Measurements from ENCODE around the gene DSG4.
"Not testable (repeated sequence)": the region's sequence is repeated elsewhere in the genome, so short reads cannot be mapped to it uniquely, and the experiment has no call there.

Gene DSG4, protein sequence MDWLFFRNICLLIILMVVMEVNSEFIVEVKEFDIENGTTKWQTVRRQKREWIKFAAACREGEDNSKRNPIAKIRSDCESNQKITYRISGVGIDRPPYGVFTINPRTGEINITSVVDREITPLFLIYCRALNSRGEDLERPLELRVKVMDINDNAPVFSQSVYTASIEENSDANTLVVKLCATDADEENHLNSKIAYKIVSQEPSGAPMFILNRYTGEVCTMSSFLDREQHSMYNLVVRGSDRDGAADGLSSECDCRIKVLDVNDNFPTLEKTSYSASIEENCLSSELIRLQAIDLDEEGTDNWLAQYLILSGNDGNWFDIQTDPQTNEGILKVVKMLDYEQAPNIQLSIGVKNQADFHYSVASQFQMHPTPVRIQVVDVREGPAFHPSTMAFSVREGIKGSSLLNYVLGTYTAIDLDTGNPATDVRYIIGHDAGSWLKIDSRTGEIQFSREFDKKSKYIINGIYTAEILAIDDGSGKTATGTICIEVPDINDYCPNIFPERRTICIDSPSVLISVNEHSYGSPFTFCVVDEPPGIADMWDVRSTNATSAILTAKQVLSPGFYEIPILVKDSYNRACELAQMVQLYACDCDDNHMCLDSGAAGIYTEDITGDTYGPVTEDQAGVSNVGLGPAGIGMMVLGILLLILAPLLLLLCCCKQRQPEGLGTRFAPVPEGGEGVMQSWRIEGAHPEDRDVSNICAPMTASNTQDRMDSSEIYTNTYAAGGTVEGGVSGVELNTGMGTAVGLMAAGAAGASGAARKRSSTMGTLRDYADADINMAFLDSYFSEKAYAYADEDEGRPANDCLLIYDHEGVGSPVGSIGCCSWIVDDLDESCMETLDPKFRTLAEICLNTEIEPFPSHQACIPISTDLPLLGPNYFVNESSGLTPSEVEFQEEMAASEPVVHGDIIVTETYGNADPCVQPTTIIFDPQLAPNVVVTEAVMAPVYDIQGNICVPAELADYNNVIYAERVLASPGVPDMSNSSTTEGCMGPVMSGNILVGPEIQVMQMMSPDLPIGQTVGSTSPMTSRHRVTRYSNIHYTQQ

DNA sequence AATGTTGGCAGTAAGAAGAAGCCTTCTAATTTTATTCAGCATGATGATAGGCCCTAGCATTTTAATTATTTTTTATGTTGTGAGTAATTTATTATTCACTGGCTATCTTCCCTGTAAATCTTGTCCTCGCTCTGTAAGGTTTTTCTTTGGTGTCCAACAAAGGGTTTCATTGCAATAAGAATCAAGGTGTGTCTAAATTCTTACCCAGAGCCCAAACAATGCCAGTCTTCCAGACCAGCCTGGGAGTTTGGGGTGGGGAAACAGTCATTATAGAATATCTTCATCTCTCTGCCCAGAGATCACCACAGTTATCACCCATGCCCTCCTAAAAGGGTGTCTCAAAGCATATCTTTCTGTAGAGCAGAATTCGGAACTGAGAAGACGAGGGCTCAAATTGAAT, at the start of gene DSG4:
Gene DSG4 (plus strand): TSS at position 301 of the 400 bp plus-strand sequence. CDS start 135 bp downstream, outside the sequence.
- DNase-seq: no peak

DNA sequence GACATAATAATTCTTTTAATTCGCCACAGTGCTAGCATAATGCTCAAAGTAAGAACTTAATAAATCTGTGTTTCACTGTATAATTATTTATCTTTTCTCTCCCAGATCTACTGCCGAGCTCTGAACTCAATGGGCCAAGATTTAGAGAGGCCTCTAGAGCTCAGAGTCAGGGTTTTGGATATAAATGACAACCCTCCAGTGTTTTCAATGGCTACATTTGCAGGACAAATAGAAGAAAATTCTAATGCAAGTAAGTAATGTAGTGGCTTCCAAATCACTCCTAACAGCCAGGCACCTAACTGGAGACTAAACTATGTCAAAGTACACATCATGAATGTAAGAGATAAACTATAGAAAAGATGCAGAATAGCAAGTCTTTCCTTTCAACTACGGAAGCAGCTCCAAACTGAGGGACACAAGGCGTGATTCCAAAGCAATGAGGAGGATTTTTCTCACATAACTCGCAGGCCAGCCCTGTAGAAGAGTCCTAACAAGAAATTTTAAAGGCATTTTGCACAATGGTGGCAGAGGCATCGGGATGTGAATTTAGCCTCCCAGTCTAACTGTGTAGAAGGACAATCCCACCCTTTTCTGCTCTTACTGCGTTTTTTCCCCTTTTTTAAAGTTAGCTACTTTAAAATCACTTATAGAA, 46.7 kb upstream of the DSG4 start:
- DNase-seq: no peak

DNA sequence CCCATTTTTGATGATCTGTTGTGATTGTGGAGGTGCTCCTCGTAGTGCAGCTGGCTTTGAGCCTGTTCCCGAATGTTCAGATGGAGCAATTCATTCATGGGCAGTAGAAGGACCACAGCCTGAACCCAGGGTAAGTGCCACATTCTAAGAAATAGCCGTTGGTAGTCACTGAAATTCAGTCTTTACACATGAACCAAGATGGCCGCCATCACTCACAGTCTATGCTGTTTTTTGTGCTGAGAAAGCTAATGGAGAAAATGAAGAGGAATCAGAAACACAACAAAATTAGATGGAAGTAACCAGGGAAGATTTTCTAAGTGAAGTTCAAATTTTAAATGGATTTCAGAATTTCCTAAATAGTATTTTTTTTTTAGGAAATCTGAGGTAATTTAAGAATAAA, 33.1 kb upstream of the DSG4 start:
- no peak for DNase-seq

DNA sequence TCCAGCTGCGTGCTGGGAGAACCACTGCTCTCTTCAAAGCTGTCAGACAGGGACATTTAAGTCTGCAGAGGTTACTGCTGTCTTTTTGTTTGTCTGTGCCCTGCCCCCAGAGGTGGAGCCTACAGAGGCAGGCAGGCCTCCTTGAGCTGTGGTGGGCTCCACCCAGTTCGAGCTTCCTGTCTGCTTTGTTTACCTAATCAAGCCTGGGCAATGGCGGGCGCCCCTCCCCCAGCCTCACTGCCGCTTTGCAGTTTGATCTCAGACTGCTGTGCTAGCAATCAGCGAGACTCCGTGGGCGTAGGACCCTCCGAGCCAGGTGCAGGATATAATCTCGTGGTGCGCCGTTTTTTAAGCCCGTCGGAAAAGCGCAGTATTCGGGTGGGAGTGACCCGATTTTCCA, 23.2 kb upstream of the DSG4 start:
- DNase-seq: not testable (repeated sequence)

DNA sequence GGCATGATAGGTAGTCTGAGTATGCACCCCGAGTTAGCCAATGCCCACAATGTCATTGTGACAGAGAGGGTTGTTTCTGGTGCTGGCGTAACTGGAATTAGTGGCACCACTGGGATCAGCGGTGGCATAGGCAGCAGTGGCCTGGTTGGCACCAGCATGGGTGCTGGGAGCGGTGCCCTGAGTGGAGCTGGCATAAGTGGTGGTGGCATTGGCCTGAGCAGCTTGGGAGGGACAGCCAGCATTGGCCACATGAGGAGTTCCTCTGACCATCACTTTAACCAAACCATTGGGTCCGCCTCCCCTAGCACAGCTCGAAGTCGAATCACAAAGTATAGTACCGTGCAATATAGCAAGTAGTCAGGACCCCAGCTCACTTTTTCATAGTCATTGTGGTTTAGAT, 21.6 kb upstream of the DSG4 start:
- no peak for DNase-seq

GRCh38 chr18:31356025-31356424, 20.6 kb upstream of the DSG4 start:
- no peak for DNase-seq

- no peak for DNase-seq
Measured at GRCh38 chr18:31364190-31364589, 12.4 kb upstream of the DSG4 start.

DNA sequence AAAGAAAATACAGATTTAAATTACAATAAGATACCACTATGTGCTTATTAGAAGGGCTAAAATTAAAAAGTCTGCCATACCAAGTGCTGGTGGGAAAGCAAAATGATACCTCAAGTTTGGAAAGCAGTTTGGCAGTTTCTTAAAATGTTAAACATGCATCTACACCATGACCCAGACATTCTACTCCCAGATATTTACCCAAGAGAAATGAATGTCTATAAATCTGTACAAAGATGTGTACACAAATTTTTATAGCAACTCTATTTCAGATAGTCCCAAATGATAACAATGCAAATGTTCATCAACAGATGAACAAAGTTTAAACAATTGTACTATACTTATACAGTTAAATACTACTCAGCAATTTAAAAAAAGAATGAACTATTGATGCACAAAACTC, 7.1 kb upstream of the DSG4 start:
- no peak for DNase-seq

GRCh38 chr18:31371989-31372388, 4.6 kb upstream of the DSG4 start:
- DNase-seq: no peak

- DNase-seq: no peak
Measured at GRCh38 chr18:31373641-31374040, 2.9 kb upstream of the DSG4 start.

GRCh38 chr18:31380912-31381311, 4.3 kb downstream of the DSG4 start:
- DNase-seq: no peak

DNA sequence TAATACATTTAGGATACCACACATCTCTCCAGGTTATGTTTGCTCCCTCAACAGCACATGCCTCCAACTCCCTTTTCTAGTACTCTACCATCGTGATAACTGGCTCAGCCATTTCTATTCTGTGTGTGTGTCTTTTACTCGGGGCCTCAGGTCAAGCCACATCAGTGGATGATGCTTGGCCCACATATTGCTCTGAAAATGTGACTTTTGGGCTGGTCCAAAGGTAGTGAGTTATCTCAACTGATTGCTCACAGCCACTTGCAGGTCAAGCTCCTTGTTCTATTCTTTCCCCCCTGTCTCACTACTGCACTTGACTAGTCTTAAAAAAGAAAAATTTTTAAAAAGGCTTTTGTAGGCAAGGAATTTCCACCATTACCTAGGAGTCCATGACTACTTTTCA, 5.5 kb downstream of the DSG4 start:
- no peak for DNase-seq

DNA sequence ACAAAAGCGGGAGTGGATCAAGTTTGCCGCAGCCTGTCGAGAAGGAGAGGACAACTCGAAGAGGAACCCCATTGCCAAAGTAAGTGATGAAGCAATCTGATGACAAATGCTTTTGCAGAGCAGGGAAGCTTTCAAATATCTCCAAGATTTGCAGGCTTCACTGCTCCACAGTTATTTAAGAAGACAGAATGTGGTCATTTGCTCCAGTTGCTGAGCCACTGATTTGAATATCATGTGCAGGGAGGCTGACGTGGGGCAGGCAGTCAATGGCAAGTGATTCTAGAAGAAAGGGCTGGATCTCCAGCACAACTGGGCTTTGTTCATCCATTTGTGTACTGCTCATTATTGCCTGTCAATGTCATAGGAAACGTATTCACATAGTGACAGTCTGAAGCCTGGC, 10.2 kb downstream of the DSG4 start:
- DNase-seq: no peak

DNA sequence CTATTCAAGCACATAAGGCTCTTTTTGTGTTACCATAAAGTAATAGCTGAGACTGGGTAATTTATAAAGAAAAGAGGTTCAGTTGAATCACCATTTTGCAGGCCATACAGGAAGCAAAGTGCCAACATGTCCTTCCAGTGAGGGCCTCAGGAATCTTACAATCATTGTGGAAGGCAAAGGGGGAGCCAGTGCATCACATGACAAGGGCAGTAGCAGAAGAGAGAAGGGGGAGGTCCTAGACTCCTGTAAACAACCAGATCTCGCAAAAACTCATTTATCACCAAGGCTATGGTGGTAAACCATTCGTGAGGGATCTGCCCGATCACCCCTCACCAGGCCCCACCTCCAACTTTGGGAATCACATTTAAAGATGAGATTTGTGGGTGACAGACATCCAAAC, 16.7 kb downstream of the DSG4 start:
- no peak for DNase-seq

- DNase-seq: no peak
Measured at GRCh38 chr18:31396796-31397612, 20.4 kb downstream of the DSG4 start.

GRCh38 chr18:31398191-31398590, 21.6 kb downstream of the DSG4 start:
- no peak for DNase-seq

DNA sequence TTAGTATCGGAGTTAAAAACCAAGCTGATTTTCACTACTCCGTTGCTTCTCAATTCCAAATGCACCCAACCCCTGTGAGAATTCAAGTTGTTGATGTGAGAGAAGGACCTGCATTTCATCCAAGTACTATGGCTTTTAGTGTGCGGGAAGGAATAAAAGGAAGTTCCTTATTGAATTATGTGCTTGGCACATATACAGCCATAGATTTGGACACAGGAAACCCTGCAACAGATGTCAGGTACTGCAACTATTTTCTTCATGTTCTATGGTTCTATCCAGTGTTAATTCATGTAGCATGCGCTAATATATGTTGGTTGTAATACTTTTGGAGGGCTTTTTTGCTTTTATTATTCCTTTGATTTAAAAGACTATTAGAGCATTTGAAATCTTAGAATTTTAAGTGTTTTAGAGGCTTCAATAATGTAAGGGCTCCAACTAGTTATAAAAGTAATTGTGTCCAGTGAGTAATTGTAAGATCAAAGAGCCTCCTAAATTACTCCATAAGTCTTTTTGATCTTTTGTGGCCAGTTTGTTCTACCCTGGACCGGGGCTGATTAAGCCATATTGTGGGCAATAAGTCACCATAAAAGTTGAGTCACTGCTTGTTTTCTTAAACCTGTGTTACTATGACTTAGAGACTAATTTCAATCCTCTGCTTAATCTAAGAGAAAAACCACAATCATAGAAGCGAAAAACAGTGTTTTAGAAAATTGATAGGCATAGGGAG, 22.9 kb downstream of the DSG4 start:
- no peak for DNase-seq

- no peak for DNase-seq
Measured at GRCh38 chr18:31401156-31402025, 24.8 kb downstream of the DSG4 start.

DNA sequence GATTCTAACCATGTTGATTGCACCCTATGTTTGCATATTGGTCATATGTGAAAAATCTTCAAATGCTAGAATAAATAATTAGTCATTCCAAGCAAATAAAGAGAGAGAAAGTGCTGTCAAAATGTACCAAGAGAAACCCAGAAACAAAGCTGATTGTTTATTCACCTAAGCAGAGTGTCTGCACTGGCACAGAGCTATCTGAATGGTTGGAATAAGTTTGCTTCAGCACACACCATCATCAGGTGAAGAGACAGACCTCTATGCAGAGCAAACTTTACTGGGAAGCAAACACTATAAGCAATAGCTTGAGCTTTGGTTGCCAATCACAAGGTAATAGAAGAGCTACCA, 25.4 kb downstream of the DSG4 start:
- no peak for DNase-seq

DNA sequence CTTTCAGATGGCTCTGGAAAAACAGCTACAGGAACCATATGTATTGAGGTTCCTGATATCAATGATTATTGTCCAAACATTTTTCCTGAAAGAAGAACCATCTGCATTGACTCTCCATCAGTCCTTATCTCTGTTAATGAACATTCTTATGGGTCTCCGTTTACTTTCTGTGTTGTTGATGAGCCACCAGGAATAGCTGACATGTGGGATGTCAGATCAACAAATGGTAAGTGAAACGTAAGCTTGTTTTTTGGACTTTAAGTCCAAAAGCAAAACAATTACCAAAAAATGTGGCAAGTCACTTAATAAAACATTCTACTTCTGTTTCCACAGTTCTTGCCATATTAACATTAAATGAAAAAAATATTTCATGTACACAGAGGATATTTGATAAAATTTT, 26.8 kb downstream of the DSG4 start:
- no peak for DNase-seq

- DNase-seq: no peak
Measured at GRCh38 chr18:31407649-31408048, 31.1 kb downstream of the DSG4 start.

Measured in NCI-H2171 treated with DMSO at 0.1 percent for 48 hours (cell line).